Sigmoid colon (tissue), 4 donors: ENCODE data around the gene PUS1.

Experiments used
- CTCF ChIP-seq, 4 experiments: fragments of 450-650 bp in 3 of 4; fragments of 200-600 bp in 1 of 4; IDR thresholded peaks; one replicate each; pipeline ENCODE4 v1.5.1; 2016 to 2019; ENCODE audit warnings: antibody characterized with exemption in 4 of 4, mild to moderate bottlenecking in 3 of 4, moderate library complexity in 2 of 4
- POLR2A ChIP-seq, 2 donors: fragments of 450-650 bp; IDR thresholded peaks; one replicate each; pipeline ENCODE4 v1.6.1; 2016; ENCODE audit warnings: antibody characterized with exemption in 2 of 2, mild to moderate bottlenecking in 2 of 2, moderate library complexity in 2 of 2
- POLR2AphosphoS5 ChIP-seq, 4 donors: sonication (generic); formaldehyde crosslinking; IDR thresholded peaks; one replicate each; pipeline ENCODE4 v1.6.1; 2017; ENCODE audit warnings: antibody characterized with exemption in 4 of 4

- no peak for TF ChIP-seq CTCF (IDR thresholded peaks at IDR 0.05)
- TF ChIP-seq POLR2A (IDR thresholded peaks at IDR 0.05) = no peak
- no peak for TF ChIP-seq POLR2AphosphoS5 (IDR thresholded peaks at IDR 0.05)
These were observed 17.7 kb downstream of the PUS1 start for GRCh38 chr12:131946757-131947156.
